GM18909 (cell line): ENCODE measurements around the gene TENM4.

Experiments used
- ATAC-seq: cut with Tn5 transposase; IDR thresholded peaks from one replicate; pipeline ENCODE4 v1.9.1; 2021; ENCODE audit warnings: mild to moderate bottlenecking; ENCODE audit not compliant: unreplicated experiment, poor library complexity

The TENM4 gene

GRCh38 chr11:79156031-79156430 lies 284.8 kb downstream of the TENM4 start:
- ATAC-seq, result no peak

GRCh38 chr11:79155237-79155636 lies 285.6 kb downstream of the TENM4 start:
- ATAC-seq, result no peak

GRCh38 chr11:79152511-79152910 lies 288.3 kb downstream of the TENM4 start:
- no peak for ATAC-seq

- ATAC-seq, result no peak
These were observed 289.4 kb downstream of the TENM4 start for GRCh38 chr11:79151396-79151795.

- no peak for ATAC-seq
These were observed 289.9 kb downstream of the TENM4 start for GRCh38 chr11:79150966-79151365.

GRCh38 chr11:79150320-79150719 lies 290.5 kb downstream of the TENM4 start:
- ATAC-seq, result no peak

- no peak for ATAC-seq
These were observed 293.1 kb downstream of the TENM4 start for GRCh38 chr11:79147731-79148130.

- ATAC-seq, result no peak
These were observed 293.8 kb downstream of the TENM4 start for GRCh38 chr11:79147011-79147410.

GRCh38 chr11:79139900-79140299 lies 300.9 kb downstream of the TENM4 start:
- ATAC-seq, result no peak

GRCh38 chr11:79129702-79130101 lies 311.1 kb downstream of the TENM4 start:
- ATAC-seq, result no peak

- ATAC-seq, result no peak
These were observed 312.5 kb downstream of the TENM4 start for GRCh38 chr11:79128291-79128690.

- ATAC-seq, result no peak
These were observed 318.1 kb downstream of the TENM4 start for GRCh38 chr11:79122759-79123158.

- ATAC-seq, result no peak
These were observed 319.5 kb downstream of the TENM4 start for GRCh38 chr11:79121351-79121750.

GRCh38 chr11:79119491-79120284 lies 321.1 kb downstream of the TENM4 start:
- no peak for ATAC-seq

- ATAC-seq, result no peak
These were observed 323.3 kb downstream of the TENM4 start for GRCh38 chr11:79117488-79117887.

- ATAC-seq, result no peak
These were observed 324.2 kb downstream of the TENM4 start for GRCh38 chr11:79116600-79116999.

GRCh38 chr11:79113054-79113690 lies 327.7 kb downstream of the TENM4 start:
- ATAC-seq, result no peak

GRCh38 chr11:79110796-79111195 lies 330.0 kb downstream of the TENM4 start:
- no peak for ATAC-seq

GRCh38 chr11:79110321-79110720 lies 330.5 kb downstream of the TENM4 start:
- no peak for ATAC-seq

- no peak for ATAC-seq
These were observed 332.0 kb downstream of the TENM4 start for GRCh38 chr11:79108851-79109250.

GRCh38 chr11:79102840-79103239 lies 338.0 kb downstream of the TENM4 start:
- ATAC-seq, result no peak

- ATAC-seq, result no peak
These were observed 339.2 kb downstream of the TENM4 start for GRCh38 chr11:79101656-79102055.
